Activated CD8-positive, alpha-beta memory T cell treated with anti-CD3 and anti-CD28 coated beads, Interleukin-2, amount 50 U/mL, for 4 hours (primary cell): ENCODE measurements around the gene NAALADL2.
"Not testable (repeated sequence)": the region's sequence is repeated elsewhere in the genome, so short reads cannot be mapped to it uniquely, and the experiment has no call there.

ENCODE experiments used
- DNase-seq: peaks from one replicate; pipeline ENCODE4 v3.0.0-alpha.2; 2020

The NAALADL2 gene

GRCh38 chr3:175392653-175393052, 533.5 kb downstream of the NAALADL2 start:
- DNase-seq, result no peak

GRCh38 chr3:175397372-175397771, 538.2 kb downstream of the NAALADL2 start:
- DNase-seq, result no peak

GRCh38 chr3:175398676-175399075, 539.5 kb downstream of the NAALADL2 start:
- DNase-seq, result no peak

- DNase-seq, result no peak
Observed at GRCh38 chr3:175399156-175399840, 540.2 kb downstream of the NAALADL2 start.

- no peak for DNase-seq
Observed at GRCh38 chr3:175404027-175404426, 544.9 kb downstream of the NAALADL2 start.

GRCh38 chr3:175404621-175405020, 545.5 kb downstream of the NAALADL2 start:
- no peak for DNase-seq

- no peak for DNase-seq
Observed at GRCh38 chr3:175410251-175410650, 551.1 kb downstream of the NAALADL2 start.

GRCh38 chr3:175411405-175411804, 552.3 kb downstream of the NAALADL2 start:
- no peak for DNase-seq

- DNase-seq, result no peak
Observed at GRCh38 chr3:175411946-175412345, 552.8 kb downstream of the NAALADL2 start.

GRCh38 chr3:175413926-175414325, 554.8 kb downstream of the NAALADL2 start:
- DNase-seq, result no peak

- no peak for DNase-seq
Observed at GRCh38 chr3:175416600-175416999, 557.5 kb downstream of the NAALADL2 start.

GRCh38 chr3:175417426-175417825, 558.3 kb downstream of the NAALADL2 start:
- DNase-seq, result no peak

GRCh38 chr3:175421902-175422301, 562.8 kb downstream of the NAALADL2 start:
- no peak for DNase-seq

GRCh38 chr3:175422744-175423143, 563.6 kb downstream of the NAALADL2 start:
- no peak for DNase-seq

- DNase-seq, result not testable (repeated sequence)
Observed at GRCh38 chr3:175423848-175424247, 564.7 kb downstream of the NAALADL2 start.

- DNase-seq, result no peak
Observed at GRCh38 chr3:175426805-175427204, 567.7 kb downstream of the NAALADL2 start.

GRCh38 chr3:175428466-175428865, 569.3 kb downstream of the NAALADL2 start:
- DNase-seq, result no peak

GRCh38 chr3:175430983-175431773, 572.0 kb downstream of the NAALADL2 start:
- no peak for DNase-seq

- DNase-seq, result no peak
Observed at GRCh38 chr3:175432376-175433025, 573.4 kb downstream of the NAALADL2 start.

- no peak for DNase-seq
Observed at GRCh38 chr3:175433026-175433674, 574.0 kb downstream of the NAALADL2 start.

GRCh38 chr3:175434561-175434960, 575.4 kb downstream of the NAALADL2 start:
- DNase-seq, result no peak

- DNase-seq, result no peak
Observed at GRCh38 chr3:175443682-175444081, 584.5 kb downstream of the NAALADL2 start.

- no peak for DNase-seq
Observed at GRCh38 chr3:175445741-175446140, 586.6 kb downstream of the NAALADL2 start.
